GM21717 (cell line): ENCODE measurements around the gene DEGS1.

Source experiments
- ATAC-seq: cut with Tn5 transposase; IDR thresholded peaks from one replicate; pipeline ENCODE4 v1.9.1; 2021; ENCODE audit warnings: mild to moderate bottlenecking, moderate library complexity; ENCODE audit not compliant: unreplicated experiment

The DEGS1 gene

GRCh38 chr1:224212618-224213061, 29.6 kb downstream of the DEGS1 start:
- no peak for ATAC-seq

DNA sequence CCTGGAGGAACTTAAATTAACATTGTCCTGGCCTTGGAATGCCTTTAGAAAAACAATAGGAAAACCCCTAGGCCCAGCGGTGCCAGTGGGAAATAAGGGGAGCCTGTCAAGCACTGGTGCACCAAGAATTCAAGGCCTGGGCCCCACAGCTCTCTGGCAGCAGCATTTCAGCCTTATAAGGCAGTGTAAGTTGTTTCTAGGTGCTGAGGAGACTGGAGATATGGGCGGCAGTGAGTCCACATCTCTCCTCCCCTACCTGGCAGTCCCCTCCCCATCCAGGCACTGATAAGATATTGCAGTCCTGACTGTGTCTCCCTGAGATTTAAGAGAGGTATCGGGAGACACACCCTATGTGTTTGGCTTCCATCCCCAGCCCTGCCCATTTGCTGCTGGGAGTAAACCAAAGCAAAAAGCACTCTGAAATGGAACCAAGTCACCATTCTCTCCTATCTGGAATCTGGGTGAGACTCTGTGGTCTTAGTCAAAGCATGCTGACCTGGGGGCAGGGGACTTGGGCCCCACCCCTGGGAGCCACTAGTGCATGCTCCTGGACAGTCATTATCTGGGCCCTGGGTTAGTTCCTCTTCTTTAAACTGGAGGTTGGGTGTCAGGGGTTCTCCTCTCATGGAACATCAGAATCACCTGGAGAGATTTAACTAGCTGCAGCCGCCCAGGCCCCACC, 30.5 kb downstream of the DEGS1 start:
- no peak for ATAC-seq

- no peak for ATAC-seq
These were observed 33.3 kb downstream of the DEGS1 start for GRCh38 chr1:224216382-224216781.

DNA sequence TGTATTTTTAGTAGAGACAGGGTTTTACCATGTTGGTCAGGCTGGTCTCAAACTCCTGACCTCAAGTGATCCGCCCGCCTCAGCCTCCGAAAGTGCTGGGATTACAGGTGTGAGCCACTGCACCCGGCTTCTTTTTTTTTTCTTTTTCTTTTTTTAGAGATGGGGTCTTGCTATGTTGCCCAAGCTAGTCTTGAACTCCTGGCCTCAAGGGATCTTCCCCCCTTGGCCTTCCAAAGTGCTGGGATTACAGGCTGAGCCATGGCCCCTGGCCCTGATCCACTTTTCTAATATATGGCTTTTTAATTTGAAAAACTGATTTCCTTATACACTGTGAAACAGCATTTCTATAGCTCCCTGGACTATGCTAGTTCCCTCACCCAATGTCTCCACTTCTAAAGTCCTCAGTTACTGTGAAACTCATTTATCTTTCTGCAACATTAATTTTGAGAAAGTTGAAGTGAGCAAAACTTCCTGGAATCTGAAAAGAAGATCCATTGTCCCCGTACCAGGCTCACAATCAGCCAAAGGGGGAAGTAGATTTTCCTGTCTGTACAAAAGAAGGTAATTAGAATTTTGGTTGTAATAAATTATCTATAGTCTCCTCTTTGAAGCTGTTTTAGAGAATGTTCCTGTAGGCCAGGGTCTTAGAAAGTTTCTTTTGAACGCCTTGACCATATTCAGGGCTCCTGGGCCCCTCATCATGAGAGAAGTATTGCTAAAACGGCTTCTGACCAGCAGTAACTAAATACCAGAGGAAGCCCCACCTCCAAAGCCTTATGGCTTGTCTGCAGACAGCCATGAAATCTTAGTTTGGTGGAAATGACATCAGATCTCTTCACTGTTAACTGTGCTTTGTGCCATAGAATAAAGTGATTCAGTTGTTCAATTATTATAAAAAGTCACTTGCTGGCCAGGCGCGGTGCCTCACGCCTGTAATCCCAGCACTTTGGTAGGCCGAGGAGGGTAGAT, 34.9 kb downstream of the DEGS1 start:
- no peak for ATAC-seq

- ATAC-seq, result no peak
These were observed 36.1 kb downstream of the DEGS1 start for GRCh38 chr1:224219011-224219611.

DNA sequence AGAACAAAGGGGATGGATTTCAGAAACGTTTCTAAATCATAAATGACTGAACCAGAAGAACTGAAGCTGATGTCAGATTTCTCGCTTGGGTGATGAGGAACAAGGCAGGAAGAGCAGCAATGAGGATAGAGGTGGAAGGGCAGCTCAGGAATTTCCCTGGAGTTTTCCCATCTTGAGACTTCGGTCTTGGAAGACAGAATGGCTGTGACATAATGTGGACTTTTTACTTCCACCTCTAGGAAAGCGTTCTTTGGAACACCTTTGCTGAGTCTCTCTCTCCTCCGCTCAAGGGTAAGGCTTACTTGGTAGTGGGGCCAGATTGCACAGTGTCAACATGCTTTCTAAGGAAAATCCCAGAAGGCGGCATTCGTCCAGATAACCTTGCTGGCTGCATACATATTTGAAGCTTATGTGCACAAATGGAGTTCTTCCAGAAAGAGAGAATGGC, 36.6 kb downstream of the DEGS1 start:
- no peak for ATAC-seq

DNA sequence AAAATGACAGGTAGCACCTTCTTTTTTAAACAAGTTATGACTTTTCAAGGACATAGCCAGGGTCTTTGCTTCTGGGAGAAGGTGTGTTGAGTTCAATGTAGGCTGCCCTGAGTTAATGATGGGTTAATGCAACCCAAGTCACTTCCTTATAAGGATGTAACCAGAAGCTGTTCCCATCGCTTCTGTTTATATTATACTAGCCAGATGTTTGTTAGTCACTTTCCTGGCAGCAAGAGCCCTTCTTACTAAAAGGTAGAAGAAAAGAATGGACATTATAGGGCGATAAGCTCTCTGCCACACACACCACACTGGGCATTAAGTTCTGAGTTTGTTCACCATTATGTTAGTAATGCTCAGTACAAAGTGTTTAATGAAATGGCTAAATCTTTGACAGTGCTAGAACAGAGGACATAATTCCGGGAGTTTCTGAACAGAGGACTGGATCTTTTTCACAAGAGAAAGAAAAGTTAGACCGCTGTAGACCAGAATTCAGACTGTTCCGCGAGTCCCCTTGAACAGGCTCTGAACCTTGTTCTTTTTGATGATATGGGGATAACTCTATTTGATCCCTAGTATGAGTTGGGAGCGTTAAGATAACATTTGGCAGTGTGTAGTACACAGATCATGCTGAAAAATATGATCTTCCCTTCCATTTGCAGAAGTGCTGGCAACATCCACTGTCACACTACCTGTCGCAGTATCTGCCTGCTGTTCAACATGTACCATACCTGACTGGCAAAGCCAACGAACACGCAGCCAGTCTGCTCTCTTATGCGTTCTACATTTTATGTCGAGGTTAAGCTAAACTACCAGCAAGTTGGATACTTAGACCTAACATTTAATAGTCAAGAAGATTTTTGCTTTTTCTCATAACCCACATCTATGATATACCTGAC, 41.0 kb downstream of the DEGS1 start:
- no peak for ATAC-seq

- no peak for ATAC-seq
These were observed 43.9 kb downstream of the DEGS1 start for GRCh38 chr1:224226849-224227502.

GRCh38 chr1:224234017-224234416, 51.0 kb downstream of the DEGS1 start:
- ATAC-seq, result no peak

DNA sequence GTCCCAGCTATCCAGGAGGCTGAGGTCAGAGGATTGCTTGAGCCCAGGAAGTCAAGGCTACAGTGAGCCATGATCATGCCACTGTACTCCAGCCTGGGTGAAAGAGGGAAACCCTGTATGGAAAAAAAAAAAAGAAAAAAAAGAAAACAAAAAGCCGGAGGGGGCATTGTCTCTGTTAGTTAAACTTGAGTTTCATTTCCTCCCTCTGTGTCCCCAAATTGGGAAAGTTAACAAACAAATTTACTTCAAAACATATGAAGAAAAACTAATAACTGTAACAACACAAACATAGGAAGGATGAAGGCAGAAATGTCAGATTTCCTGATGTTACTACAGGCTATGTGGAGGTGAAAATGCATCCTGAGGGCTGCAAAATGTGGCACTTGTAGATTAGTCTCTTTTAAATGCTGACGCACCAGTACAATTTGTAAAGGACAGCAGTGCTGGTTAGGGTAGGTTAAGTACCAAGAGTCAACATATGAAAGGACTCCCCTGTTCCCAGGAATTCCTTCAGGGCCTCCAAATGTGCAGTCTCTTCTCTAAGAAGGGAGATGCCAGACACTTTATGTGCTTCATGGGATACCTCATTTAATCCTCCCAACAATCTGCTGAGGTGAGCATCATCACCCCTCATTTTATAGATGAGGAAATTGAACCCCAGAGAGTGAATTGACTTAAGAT, 52.9 kb downstream of the DEGS1 start:
- no peak for ATAC-seq

- ATAC-seq, result no peak
These were observed 54.3 kb downstream of the DEGS1 start for GRCh38 chr1:224237119-224237881.

DNA sequence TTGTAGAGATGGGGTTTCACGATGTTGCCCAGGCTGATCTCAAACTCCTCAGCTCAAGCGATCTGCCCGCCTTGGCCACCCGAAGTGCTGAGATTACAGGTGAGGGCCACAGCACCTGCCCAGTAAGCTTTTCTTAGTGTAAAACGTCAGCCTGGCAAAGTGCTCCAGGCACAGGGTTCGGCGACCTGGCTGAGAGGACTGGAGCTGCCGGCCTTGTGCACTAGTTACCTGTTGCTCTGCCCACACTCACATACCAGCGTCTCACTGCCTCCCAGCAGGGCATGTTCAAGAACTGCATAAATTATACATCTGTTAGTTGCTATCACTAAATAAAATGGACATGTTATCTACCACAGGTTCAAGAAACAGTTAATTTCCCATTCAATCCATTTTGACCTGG, 55.2 kb downstream of the DEGS1 start:
- no peak for ATAC-seq

DNA sequence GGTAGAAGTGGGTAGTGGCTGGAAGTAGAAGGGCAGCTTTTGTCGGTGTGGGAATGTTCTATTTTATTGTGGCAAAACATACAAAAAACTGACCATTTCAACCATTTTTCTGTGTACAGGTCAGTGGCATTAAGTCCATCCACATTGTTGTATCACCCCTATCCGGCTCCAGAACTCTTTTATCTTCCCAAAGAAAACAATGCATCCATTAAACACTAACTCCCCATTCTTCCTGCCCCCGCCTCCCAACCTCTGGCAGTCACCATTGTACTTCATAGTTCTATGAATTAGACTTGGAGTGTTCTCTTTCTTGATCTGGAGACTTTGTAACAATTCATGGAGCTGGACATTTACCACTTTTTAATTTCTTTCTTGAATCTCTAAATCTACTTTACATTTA, 55.7 kb downstream of the DEGS1 start:
- no peak for ATAC-seq
